ENCODE measurements around the gene PDE6G. TPM values are rescaled to one million over a fixed set of nuclear protein-coding genes. Genes with fewer than 3 reads are reported as not detected.
A peak's percentile ranks its signal among the peaks of the same experiment; 100 is the strongest.

Gene PDE6G
- 52.2 TPM for polyA plus RNA-seq (2013)

GRCh38 chr17:81656118-81656743 is at the start of gene PDE6G:
TSS of gene PDE6G (minus strand) at chr17:81656542. CDS start at chr17:81653305, 3,237 bp downstream.
- H3K36me3 ChIP-seq (ENCODE audit: control insufficient read depth in 4 of 4, insufficient read depth in 4 of 4, low read length in 3 of 4), result no peaks in the 10 kb centered on the region
- peaks cover 0 to 34% (median 20%) of the 10 kb centered on the region in 4 experiments for H3K4me1 ChIP-seq (ENCODE audit: control extremely low read depth in 1 of 4, control insufficient read depth in 4 of 4, insufficient read depth in 4 of 4, low read length in 3 of 4)
- no peaks in the 10 kb centered on the region for H3K27me3 ChIP-seq (replicated peaks in 2 of 5; ENCODE audit: control insufficient read depth in 4 of 5, insufficient read depth in 5 of 5, low read length in 4 of 5)
- ChIA-PET CTCF (interaction anchor here (0.6 to 1.1 kb wide), 2 partner anchors 26 to 314 kb away, joined by 3 to 4 read pairs; no protein-coding TSS in a partner anchor), POLR2A (no interaction called here)
- no peaks in the 10 kb centered on the region for H3K9me3 ChIP-seq (ENCODE audit: control extremely low read depth in 1 of 5, control insufficient read depth in 4 of 5, insufficient read depth in 2 of 5, low read depth in 1 of 5, low read length in 4 of 5)
- H3K27ac ChIP-seq (ENCODE audit: insufficient read depth in 1 of 2, low read depth in 1 of 2, low read length in 2 of 2, poor library complexity in 1 of 2, severe bottlenecking in 2 of 2), result no peak within 1 kb of the TSS
- DNase-seq, result peak in 2 of 3 donors; percentile 26 to 40
- no peak within 1 kb of the TSS for H3K4me3 ChIP-seq (ENCODE audit: control insufficient read depth in 1 of 7, extremely low read depth in 1 of 7, insufficient read depth in 4 of 7, low read depth in 2 of 7, low read length in 6 of 7)
- WGBS (ENCODE audit: insufficient coverage), result 90% methylated on average over 11 of the region's 15 CpGs

DNA sequence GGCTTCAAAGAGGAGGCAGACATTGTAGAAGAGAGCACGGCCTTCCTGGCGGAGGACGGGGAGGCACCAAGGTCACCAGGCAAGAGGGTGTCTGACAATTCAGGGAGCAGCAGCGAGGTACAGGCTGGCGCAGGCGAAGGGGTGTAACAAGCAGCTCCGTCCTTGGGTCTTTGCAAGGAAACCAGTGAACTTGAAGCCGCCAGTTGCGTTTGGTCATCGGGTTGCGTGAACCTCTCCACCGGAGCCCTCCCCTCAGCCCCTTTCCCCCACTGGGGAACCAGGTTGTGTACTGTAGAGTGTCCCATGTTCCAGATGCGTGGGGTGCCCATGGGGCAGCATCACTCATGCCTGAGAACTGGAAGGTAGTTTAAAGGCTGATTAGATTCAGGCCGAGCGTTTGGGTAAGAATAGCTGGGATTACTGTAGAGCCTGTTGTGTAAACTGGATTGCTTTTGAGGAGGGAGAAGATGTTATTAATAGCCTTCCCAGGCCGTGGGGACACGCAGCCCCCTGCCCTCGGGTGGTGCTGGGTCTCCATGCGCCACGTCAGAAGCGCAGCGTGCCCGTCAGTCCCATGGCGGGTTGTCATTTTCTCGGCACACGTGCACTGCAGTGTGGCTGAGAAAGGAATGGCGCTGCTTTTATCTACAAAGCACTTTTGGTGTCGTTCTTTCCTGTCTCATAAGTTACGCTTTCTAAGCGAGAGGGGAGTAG is 49.3 kb upstream of the PDE6G start:
- Histone ChIP-seq H3K27me3 (replicated peaks in 2 of 5; ENCODE audit: control insufficient read depth in 4 of 5, insufficient read depth in 5 of 5, low read length in 4 of 5) (no peaks in the 10 kb centered on the region), H3K4me3 (ENCODE audit: control insufficient read depth in 1 of 7, extremely low read depth in 1 of 7, insufficient read depth in 4 of 7, low read depth in 2 of 7, low read length in 6 of 7) (no peak overlapping the region), H3K4me1 (ENCODE audit: control extremely low read depth in 1 of 4, control insufficient read depth in 4 of 4, insufficient read depth in 4 of 4, low read length in 3 of 4) (peaks cover 0 to 42% (median 39%) of the 10 kb centered on the region in 4 experiments), H3K9me3 (ENCODE audit: control extremely low read depth in 1 of 5, control insufficient read depth in 4 of 5, insufficient read depth in 2 of 5, low read depth in 1 of 5, low read length in 4 of 5) (no peaks in the 10 kb centered on the region), H3K27ac (ENCODE audit: insufficient read depth in 1 of 2, low read depth in 1 of 2, low read length in 2 of 2, poor library complexity in 1 of 2, severe bottlenecking in 2 of 2) (no peak overlapping the region), H3K36me3 (ENCODE audit: control insufficient read depth in 4 of 4, insufficient read depth in 4 of 4, low read length in 3 of 4) (peaks cover 3 to 57% (median 23%) of the 10 kb centered on the region in 4 experiments)
- 91% methylated on average over 24 of the region's 30 CpGs for WGBS (ENCODE audit: insufficient coverage)
- CTCF ChIA-PET, result no interaction called here
- DNase-seq, result no peak
- POLR2A ChIA-PET, result interaction anchor here (0.6 kb wide), 1 partner anchor 358 kb away, joined by 3 read pairs; no protein-coding TSS in a partner anchor

DNA sequence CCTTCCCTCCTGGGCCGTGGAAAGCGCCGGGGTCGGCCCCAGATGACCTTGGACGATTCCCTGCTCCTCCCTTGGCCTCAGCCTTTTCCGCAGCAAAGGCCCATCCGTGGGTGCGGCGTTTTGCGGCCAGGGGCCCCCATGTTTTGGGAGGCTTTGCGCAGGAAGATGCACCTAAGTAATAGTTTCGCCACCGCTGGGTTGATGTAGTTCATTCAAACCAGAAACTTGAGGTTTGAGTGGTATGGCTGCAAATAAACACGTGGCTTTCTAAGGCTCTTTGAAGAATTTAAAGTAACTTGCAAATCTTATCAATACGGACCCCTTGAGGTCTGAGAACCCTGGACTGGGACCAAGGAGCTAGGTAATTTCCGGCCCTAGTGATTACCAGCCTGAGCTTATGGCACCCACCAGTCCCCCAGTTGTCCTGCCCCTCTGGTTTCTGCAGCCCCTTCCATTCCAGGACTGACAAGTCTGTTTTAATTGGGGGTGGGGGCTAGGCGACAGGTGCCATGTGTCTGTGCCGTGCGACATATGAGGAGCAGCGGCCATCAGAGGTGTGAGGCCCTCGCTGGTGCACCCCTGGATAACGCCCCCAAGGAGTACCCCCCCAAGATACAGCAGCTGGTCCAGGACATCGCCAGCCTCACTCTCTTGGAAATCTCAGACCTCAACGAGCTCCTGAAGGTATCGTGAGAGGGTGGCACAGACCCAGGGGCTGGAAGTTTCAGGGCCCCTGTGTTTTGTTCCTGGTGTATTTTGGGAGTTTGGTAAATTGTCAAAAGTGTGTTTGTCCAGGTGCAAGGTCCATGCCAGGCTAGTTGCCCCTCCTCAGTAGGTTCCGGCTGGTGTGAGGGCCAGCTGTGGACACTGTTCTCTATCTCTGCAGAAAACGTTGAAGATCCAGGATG is 47.7 kb upstream of the PDE6G start:
- Histone ChIP-seq H3K36me3 (ENCODE audit: control insufficient read depth in 4 of 4, insufficient read depth in 4 of 4, low read length in 3 of 4) (peaks cover 3 to 61% (median 26%) of the 10 kb centered on the region in 4 experiments), H3K27ac (ENCODE audit: insufficient read depth in 1 of 2, low read depth in 1 of 2, low read length in 2 of 2, poor library complexity in 1 of 2, severe bottlenecking in 2 of 2) (peak overlapping the region; percentile 95 to 98), H3K27me3 (replicated peaks in 2 of 5; ENCODE audit: control insufficient read depth in 4 of 5, insufficient read depth in 5 of 5, low read length in 4 of 5) (no peaks in the 10 kb centered on the region), H3K9me3 (ENCODE audit: control extremely low read depth in 1 of 5, control insufficient read depth in 4 of 5, insufficient read depth in 2 of 5, low read depth in 1 of 5, low read length in 4 of 5) (no peaks in the 10 kb centered on the region), H3K4me1 (ENCODE audit: control extremely low read depth in 1 of 4, control insufficient read depth in 4 of 4, insufficient read depth in 4 of 4, low read length in 3 of 4) (peaks cover 0 to 33% (median 30%) of the 10 kb centered on the region in 4 experiments), H3K4me3 (ENCODE audit: control insufficient read depth in 1 of 7, extremely low read depth in 1 of 7, insufficient read depth in 4 of 7, low read depth in 2 of 7, low read length in 6 of 7) (peak overlapping the region; percentile 61 to 99 (median 90))
- DNase-seq, result peak in 1 of 3 donors; percentile 46
- ChIA-PET POLR2A (interaction anchor here (2.2 kb wide), 1 partner anchor 21 kb away, joined by 13 read pairs; the partner anchor contains the start of genes ARL16 and HGS), CTCF (interaction anchor here (3.0 kb wide), 1 partner anchor 28 kb away, joined by 19 read pairs; no protein-coding TSS in a partner anchor)
- WGBS (ENCODE audit: insufficient coverage), result 35% methylated on average over 26 of the region's 27 CpGs

- H3K4me3 ChIP-seq (ENCODE audit: control insufficient read depth in 1 of 7, extremely low read depth in 1 of 7, insufficient read depth in 4 of 7, low read depth in 2 of 7, low read length in 6 of 7), result peak within 1 kb of the TSS; percentile 61 to 99 (median 90)
- H3K27ac ChIP-seq (ENCODE audit: insufficient read depth in 1 of 2, low read depth in 1 of 2, low read length in 2 of 2, poor library complexity in 1 of 2, severe bottlenecking in 2 of 2), result peak within 1 kb of the TSS; percentile 95 to 98
- peaks cover 0 to 33% (median 30%) of the 10 kb centered on the region in 4 experiments for H3K4me1 ChIP-seq (ENCODE audit: control extremely low read depth in 1 of 4, control insufficient read depth in 4 of 4, insufficient read depth in 4 of 4, low read length in 3 of 4)
- CTCF ChIA-PET, result interaction anchor here (0.6 to 3.0 kb wide), 4 partner anchors 12 to 151 kb away, joined by 3 to 19 read pairs (median 3); partner anchors contain the start of genes ARL16 and HGS
- peak; percentile 92 for DNase-seq
- 0% methylated on average over 98 of the region's 102 CpGs for WGBS (ENCODE audit: insufficient coverage)
- POLR2A ChIA-PET, result interaction anchor here (2.2 kb wide), 1 partner anchor 20 kb away, joined by 13 read pairs; the partner anchor contains the start of genes ARL16 and HGS
- peaks cover 8 to 60% (median 29%) of the 10 kb centered on the region in 4 experiments for H3K36me3 ChIP-seq (ENCODE audit: control insufficient read depth in 4 of 4, insufficient read depth in 4 of 4, low read length in 3 of 4)
- H3K27me3 ChIP-seq (replicated peaks in 2 of 5; ENCODE audit: control insufficient read depth in 4 of 5, insufficient read depth in 5 of 5, low read length in 4 of 5), result no peaks in the 10 kb centered on the region
- no peaks in the 10 kb centered on the region for H3K9me3 ChIP-seq (ENCODE audit: control extremely low read depth in 1 of 5, control insufficient read depth in 4 of 5, insufficient read depth in 2 of 5, low read depth in 1 of 5, low read length in 4 of 5)
These were observed 46.8 kb upstream of the PDE6G start, which contains the start of gene MRPL12 for GRCh38 chr17:81702934-81703746. TSS of gene MRPL12 (plus strand) at chr17:81703367. CDS start at chr17:81703502, 135 bp downstream.

DNA sequence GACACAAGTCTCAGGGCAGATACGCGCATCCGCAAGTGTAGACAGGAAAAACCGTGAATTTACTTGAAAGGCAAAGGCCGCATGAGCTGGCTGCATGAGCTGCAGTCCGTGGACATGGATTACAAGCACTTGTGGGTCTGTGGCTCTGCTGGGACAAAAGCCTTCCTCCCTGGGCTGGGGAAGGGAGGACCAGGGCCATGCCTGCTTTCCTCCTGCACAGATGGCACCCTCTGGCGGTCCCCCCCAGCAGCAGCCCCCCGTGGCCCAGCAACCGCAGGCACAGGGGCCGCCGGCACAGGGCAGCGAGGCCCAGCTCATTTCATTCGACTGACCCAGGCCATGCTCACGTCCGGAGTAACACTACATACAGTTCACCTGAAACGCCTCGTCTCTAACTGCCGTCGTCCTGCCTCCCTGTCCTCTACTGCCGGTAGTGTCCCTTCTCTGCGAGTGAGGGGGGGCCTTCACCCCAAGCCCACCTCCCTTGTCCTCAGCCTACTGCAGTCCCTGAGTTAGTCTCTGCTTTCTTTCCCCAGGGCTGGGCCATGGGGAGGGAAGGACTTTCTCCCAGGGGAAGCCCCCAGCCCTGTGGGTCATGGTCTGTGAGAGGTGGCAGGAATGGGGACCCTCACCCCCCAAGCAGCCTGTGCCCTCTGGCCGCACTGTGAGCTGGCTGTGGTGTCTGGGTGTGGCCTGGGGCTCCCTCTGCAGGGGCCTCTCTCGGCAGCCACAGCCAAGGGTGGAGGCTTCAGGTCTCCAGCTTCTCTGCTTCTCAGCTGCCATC is 45.1 kb upstream of the PDE6G start:
- DNase-seq, result peak in 1 of 3 donors; percentile 31
- ChIA-PET CTCF (interaction anchor here (0.7 to 3.0 kb wide), 4 partner anchors 14 to 33 kb away, joined by 3 to 19 read pairs (median 4); no protein-coding TSS in a partner anchor), POLR2A (interaction anchor here (1.0 to 2.2 kb wide), 2 partner anchors 17 to 18 kb away, joined by 4 to 13 read pairs; partner anchors contain the start of genes ARL16 and HGS)
- H3K4me3 ChIP-seq (ENCODE audit: control insufficient read depth in 1 of 7, extremely low read depth in 1 of 7, insufficient read depth in 4 of 7, low read depth in 2 of 7, low read length in 6 of 7), result peak overlapping the region in 5 of 7 experiments; percentile 83 to 99 (median 92)
- H3K4me1 ChIP-seq (ENCODE audit: control extremely low read depth in 1 of 4, control insufficient read depth in 4 of 4, insufficient read depth in 4 of 4, low read length in 3 of 4), result peaks cover 0 to 33% (median 30%) of the 10 kb centered on the region in 4 experiments
- WGBS (ENCODE audit: insufficient coverage), result 87% methylated on average over 22 of the region's 23 CpGs
- H3K27me3 ChIP-seq (replicated peaks in 2 of 5; ENCODE audit: control insufficient read depth in 4 of 5, insufficient read depth in 5 of 5, low read length in 4 of 5), result no peaks in the 10 kb centered on the region
- H3K36me3 ChIP-seq (ENCODE audit: control insufficient read depth in 4 of 4, insufficient read depth in 4 of 4, low read length in 3 of 4), result peaks cover 9 to 59% (median 31%) of the 10 kb centered on the region in 4 experiments
- no peaks in the 10 kb centered on the region for H3K9me3 ChIP-seq (ENCODE audit: control extremely low read depth in 1 of 5, control insufficient read depth in 4 of 5, insufficient read depth in 2 of 5, low read depth in 1 of 5, low read length in 4 of 5)
- H3K27ac ChIP-seq (ENCODE audit: insufficient read depth in 1 of 2, low read depth in 1 of 2, low read length in 2 of 2, poor library complexity in 1 of 2, severe bottlenecking in 2 of 2), result peak overlapping the region; percentile 33 to 98
